ENCODE measurements around the gene HOXD11.

HOXD11 gene

GRCh38 chr2:176099159-176099727, 7.8 kb upstream of the HOXD11 start:
- Histone ChIP-seq H3K79me2 (ENCODE audit: insufficient read depth, low read length) (peaks cover 14% of the 10 kb centered on the region), H2AFZ (ENCODE audit: low read depth, low read length) (no peak overlapping the region), H3K9ac (ENCODE audit: low read depth, low read length) (no peak overlapping the region), H3K4me3 (ENCODE audit: low read depth in 1 of 2, low read length in 2 of 2) (no peak overlapping the region), H4K20me1 (ENCODE audit: insufficient read depth, low read length) (no peaks in the 10 kb centered on the region), H3K27ac (ENCODE audit: low read length) (no peak overlapping the region), H3K27me3 (ENCODE audit: insufficient read depth, low read length, poor library complexity) (no peaks in the 10 kb centered on the region), H3K36me3 (ENCODE audit: insufficient read depth, low read length) (no peaks in the 10 kb centered on the region), H3K4me2 (ENCODE audit: insufficient read depth, low read length) (no peak overlapping the region), H3K9me3 (ENCODE audit: insufficient read depth, low read length, severe bottlenecking) (no peaks in the 10 kb centered on the region), H3K4me1 (ENCODE audit: insufficient read depth, low read length) (peaks cover 32% of the 10 kb centered on the region)
- TF ChIP-seq CTCF (IDR thresholded peaks at IDR 0.05; ENCODE audit: borderline replicate concordance, extremely low read depth, low read length, poor library complexity, severe bottlenecking), result no peak
- no peak for TF ChIP-seq EZH2 (IDR thresholded peaks at IDR 0.05; ENCODE audit: borderline replicate concordance, low read depth, low read length, severe bottlenecking)
- ATAC-seq (ENCODE audit: insufficient read depth, low read depth) (no peak), DNase-seq (no peak)

- no peak for DNase-seq
Measured at GRCh38 chr2:176099728-176100546, 7.1 kb upstream of the HOXD11 start, which contains the start of gene HOXD12. Gene HOXD12 (plus strand): TSS chr2:176099795. CDS start chr2:176099802, 7 bp downstream.

DNA sequence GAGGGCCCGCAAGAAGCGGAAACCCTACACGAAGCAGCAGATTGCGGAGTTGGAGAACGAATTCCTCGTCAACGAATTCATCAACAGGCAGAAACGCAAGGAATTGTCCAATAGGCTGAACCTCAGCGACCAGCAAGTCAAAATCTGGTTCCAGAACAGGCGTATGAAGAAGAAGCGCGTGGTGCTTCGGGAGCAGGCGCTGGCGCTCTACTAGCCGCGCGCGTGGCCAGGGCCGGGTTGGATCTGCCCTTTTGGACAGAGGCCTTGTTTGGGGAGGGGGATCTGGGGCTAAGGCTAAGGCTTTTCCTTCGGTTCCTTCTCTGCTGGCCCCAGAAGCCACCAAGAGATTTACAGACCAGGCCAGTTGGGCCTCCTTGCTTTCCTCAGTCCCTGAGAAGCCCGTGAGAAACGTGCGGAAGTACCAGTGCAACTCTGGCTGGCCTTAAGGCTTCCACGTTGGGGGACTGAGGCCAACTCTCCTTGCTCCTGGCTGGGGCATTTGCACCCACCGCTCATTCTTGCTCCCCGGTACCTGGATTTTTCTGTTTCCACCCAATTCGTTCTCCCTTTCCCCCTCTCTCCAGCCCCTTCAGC, 6.4 kb upstream of the HOXD11 start:
- no peaks in the 10 kb centered on the region for H3K27me3 ChIP-seq (ENCODE audit: insufficient read depth, low read length, poor library complexity)
- DNase-seq, result no peak
- H2AFZ ChIP-seq (ENCODE audit: low read depth, low read length), result no peak overlapping the region
- no peak for ATAC-seq (ENCODE audit: insufficient read depth, low read depth)
- H4K20me1 ChIP-seq (ENCODE audit: insufficient read depth, low read length), result no peaks in the 10 kb centered on the region
- no peaks in the 10 kb centered on the region for H3K79me2 ChIP-seq (ENCODE audit: insufficient read depth, low read length)
- H3K4me2 ChIP-seq (ENCODE audit: insufficient read depth, low read length), result no peak overlapping the region
- peaks cover 18% of the 10 kb centered on the region for H3K4me1 ChIP-seq (ENCODE audit: insufficient read depth, low read length)
- H3K36me3 ChIP-seq (ENCODE audit: insufficient read depth, low read length), result no peaks in the 10 kb centered on the region
- no peak overlapping the region for H3K27ac ChIP-seq (ENCODE audit: low read length)
- no peak overlapping the region for H3K9ac ChIP-seq (ENCODE audit: low read depth, low read length)
- H3K9me3 ChIP-seq (ENCODE audit: insufficient read depth, low read length, severe bottlenecking), result no peaks in the 10 kb centered on the region
- TF ChIP-seq EZH2 (IDR thresholded peaks at IDR 0.05; ENCODE audit: borderline replicate concordance, low read depth, low read length, severe bottlenecking), result no peak
- TF ChIP-seq CTCF (IDR thresholded peaks at IDR 0.05; ENCODE audit: borderline replicate concordance, extremely low read depth, low read length, poor library complexity, severe bottlenecking), result no peak
- no peak overlapping the region for H3K4me3 ChIP-seq (ENCODE audit: low read depth in 1 of 2, low read length in 2 of 2)

More at GRCh38 chr2:176099728-176100546, 7.1 kb upstream of the HOXD11 start, which contains the start of gene HOXD12:
- Histone ChIP-seq H3K4me2 (ENCODE audit: insufficient read depth, low read length) (no peak within 1 kb of the TSS), H3K27me3 (ENCODE audit: insufficient read depth, low read length, poor library complexity) (no peaks in the 10 kb centered on the region), H3K4me3 (ENCODE audit: low read depth in 1 of 2, low read length in 2 of 2) (no peak within 1 kb of the TSS), H3K79me2 (ENCODE audit: insufficient read depth, low read length) (peaks cover 7% of the 10 kb centered on the region), H3K9ac (ENCODE audit: low read depth, low read length) (no peak within 1 kb of the TSS), H3K36me3 (ENCODE audit: insufficient read depth, low read length) (no peaks in the 10 kb centered on the region), H3K9me3 (ENCODE audit: insufficient read depth, low read length, severe bottlenecking) (no peaks in the 10 kb centered on the region), H3K4me1 (ENCODE audit: insufficient read depth, low read length) (peaks cover 25% of the 10 kb centered on the region), H3K27ac (ENCODE audit: low read length) (no peak within 1 kb of the TSS), H4K20me1 (ENCODE audit: insufficient read depth, low read length) (no peaks in the 10 kb centered on the region), H2AFZ (ENCODE audit: low read depth, low read length) (no peak within 1 kb of the TSS)
- no peak for ATAC-seq (ENCODE audit: insufficient read depth, low read depth)
- TF ChIP-seq CTCF (IDR thresholded peaks at IDR 0.05; ENCODE audit: borderline replicate concordance, extremely low read depth, low read length, poor library complexity, severe bottlenecking) (no peak), EZH2 (IDR thresholded peaks at IDR 0.05; ENCODE audit: borderline replicate concordance, low read depth, low read length, severe bottlenecking) (no peak)

Data from DND-41 (cell line).